Breast epithelium (tissue), 4 donors: ENCODE measurements around the gene KLK14. TPM values are rescaled to one million over a fixed set of nuclear protein-coding genes. Genes with fewer than 3 reads are reported as not detected.

Source experiments
- DNase-seq, 2 donors: peaks; one replicate each; pipeline ENCODE4 v3.0.0-alpha.2; 2019; ENCODE audit warnings: low spot score in 2 of 2
- H3K27ac ChIP-seq, 2 donors: fragments of 200-600 bp; sonication (generic) in 1 of 2; one replicate each; pipeline ENCODE4 v1.5.1; 2016 to 2019; ENCODE audit warnings: mild to moderate bottlenecking in 1 of 2
- H3K27me3 ChIP-seq, 2 donors: fragments of 200-600 bp; sonication (generic) in 1 of 2; one replicate each; pipeline versions ENCODE4 v1.5.1 to v1.6.0; 2017 to 2019; ENCODE audit warnings: control low read depth in 1 of 2, mild to moderate bottlenecking in 1 of 2
- H3K36me3 ChIP-seq: fragments of 200-600 bp; one replicate; pipeline ENCODE4 v1.5.1; 2019
- H3K4me1 ChIP-seq, 2 donors: fragments of 200-600 bp; sonication (generic); one replicate each; pipeline ENCODE4 v1.5.1; 2016 to 2019; ENCODE audit warnings: control low read depth in 1 of 2
- H3K4me3 ChIP-seq, 3 donors: fragments of 200-600 bp; sonication (generic); 1 replicate in 2 of 3; 2 replicates in 1 of 3; pipeline ENCODE4 v1.5.1; 2016 to 2019; ENCODE audit warnings: mild to moderate bottlenecking in 3 of 3, moderate library complexity in 2 of 3
- H3K9me3 ChIP-seq, 2 donors: fragments of 200-600 bp; sonication (generic) in 1 of 2; one replicate each; pipeline ENCODE4 v1.5.1; 2016 to 2019; ENCODE audit warnings: control low read depth in 1 of 2
- POLR2A ChIP-seq: fragments of 450-650 bp; IDR thresholded peaks from one replicate; pipeline ENCODE4 v1.6.1; 2016; ENCODE audit warnings: antibody characterized with exemption, mild to moderate bottlenecking, moderate library complexity
- POLR2AphosphoS5 ChIP-seq, 3 donors: sonication (generic); formaldehyde crosslinking; IDR thresholded peaks; one replicate each; pipeline ENCODE4 v1.6.1; 2017; ENCODE audit warnings: antibody characterized with exemption in 3 of 3
- intact Hi-C: fragments of 100-400 bp; cut with DNase I; formaldehyde crosslinking; loops from one replicate; pipeline ENCODE4 v1.15.1; 2023; ENCODE audit warnings: low total_unique reads
- total RNA-seq, 3 donors: library from RNA; depleted of rRNA; stranded (reverse); fragments of >200 nt; gene quantifications; one replicate each; pipeline ENCODE4 v1.1.0, GENCODE V29; 2016
- TF ChIP-seq, protein P1 (sequence below), 3 donors: fragments of 450-650 bp; IDR thresholded peaks; one replicate each; pipeline ENCODE4 v1.5.1; 2016 to 2017; ENCODE audit warnings: antibody characterized with exemption in 3 of 3, mild to moderate bottlenecking in 3 of 3, moderate library complexity in 3 of 3

Gene KLK14
- total RNA-seq, 3 donors from 2014 or later = 0.98 TPM; not detected in 2

DNA sequence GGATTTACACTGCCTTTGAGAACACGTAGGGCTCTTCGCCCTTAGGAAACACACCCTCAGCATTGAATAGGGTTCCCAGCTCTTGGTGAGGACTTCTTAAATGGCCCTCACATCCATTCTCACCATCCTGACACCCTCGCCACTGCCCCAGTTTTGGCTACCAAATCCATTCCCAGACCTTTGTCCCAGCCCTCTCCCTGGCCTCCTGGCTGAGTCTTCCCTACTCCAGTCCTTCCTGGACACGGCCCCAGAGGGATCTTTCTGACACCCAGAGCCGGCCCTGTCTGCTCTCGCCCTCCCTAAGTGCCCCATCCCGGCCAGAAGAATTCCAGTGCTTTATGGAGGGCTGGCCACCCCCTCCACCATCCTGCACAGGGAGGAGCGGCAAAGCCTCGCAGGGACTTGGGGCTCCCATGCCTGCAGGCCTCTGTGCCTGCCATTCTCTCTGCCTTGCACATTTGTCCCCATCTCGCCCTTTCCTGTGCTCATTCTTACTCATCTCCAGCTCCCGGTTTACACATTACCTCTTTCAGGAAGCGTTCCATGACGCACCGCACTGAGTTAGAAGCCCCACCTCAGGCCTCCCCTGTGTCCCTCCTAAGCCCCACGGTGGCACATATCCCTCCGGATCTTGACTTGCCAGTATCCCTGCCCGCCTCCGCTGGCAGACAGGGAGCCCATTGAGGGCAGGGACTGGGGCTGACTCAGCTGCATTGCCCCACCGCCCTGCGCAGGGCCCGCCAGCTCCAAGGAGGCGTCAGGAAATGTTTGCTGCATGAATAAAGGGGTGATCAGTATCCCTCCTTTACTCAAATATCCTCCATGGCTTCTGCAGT lies 11.0 kb upstream of the KLK14 start:
- no peaks in the 10 kb centered on the region for H3K36me3 ChIP-seq
- H3K9me3 ChIP-seq = no peaks in the 10 kb centered on the region
- no peak for DNase-seq
- TF ChIP-seq POLR2AphosphoS5 (IDR thresholded peaks at IDR 0.05) (no peak), POLR2A (no peak)
- TF ChIP-seq, protein P1, sequence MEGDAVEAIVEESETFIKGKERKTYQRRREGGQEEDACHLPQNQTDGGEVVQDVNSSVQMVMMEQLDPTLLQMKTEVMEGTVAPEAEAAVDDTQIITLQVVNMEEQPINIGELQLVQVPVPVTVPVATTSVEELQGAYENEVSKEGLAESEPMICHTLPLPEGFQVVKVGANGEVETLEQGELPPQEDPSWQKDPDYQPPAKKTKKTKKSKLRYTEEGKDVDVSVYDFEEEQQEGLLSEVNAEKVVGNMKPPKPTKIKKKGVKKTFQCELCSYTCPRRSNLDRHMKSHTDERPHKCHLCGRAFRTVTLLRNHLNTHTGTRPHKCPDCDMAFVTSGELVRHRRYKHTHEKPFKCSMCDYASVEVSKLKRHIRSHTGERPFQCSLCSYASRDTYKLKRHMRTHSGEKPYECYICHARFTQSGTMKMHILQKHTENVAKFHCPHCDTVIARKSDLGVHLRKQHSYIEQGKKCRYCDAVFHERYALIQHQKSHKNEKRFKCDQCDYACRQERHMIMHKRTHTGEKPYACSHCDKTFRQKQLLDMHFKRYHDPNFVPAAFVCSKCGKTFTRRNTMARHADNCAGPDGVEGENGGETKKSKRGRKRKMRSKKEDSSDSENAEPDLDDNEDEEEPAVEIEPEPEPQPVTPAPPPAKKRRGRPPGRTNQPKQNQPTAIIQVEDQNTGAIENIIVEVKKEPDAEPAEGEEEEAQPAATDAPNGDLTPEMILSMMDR (IDR thresholded peaks at IDR 0.05) = no peak
- no peak overlapping the region for H3K4me3 ChIP-seq
- H3K27me3 ChIP-seq = no peaks in the 10 kb centered on the region
- H3K4me1 ChIP-seq = peaks cover 0 to 11% of the 10 kb centered on the region in 2 donors
- peak overlapping the region; percentile 30 to 69 for H3K27ac ChIP-seq
- intact Hi-C loops = no loop called here

- Histone ChIP-seq H3K4me3 (no peak overlapping the region), H3K36me3 (no peaks in the 10 kb centered on the region), H3K9me3 (no peaks in the 10 kb centered on the region), H3K27me3 (no peaks in the 10 kb centered on the region), H3K4me1 (peaks cover 0 to 11% of the 10 kb centered on the region in 2 donors), H3K27ac (peak overlapping the region; percentile 30 to 69)
- peak; percentile 35 to 56 for DNase-seq
- intact Hi-C loops = no loop called here
- TF ChIP-seq POLR2A (no peak), POLR2AphosphoS5 (IDR thresholded peaks at IDR 0.05) (no peak)
- TF ChIP-seq, protein P1 (IDR thresholded peaks at IDR 0.05) = no peak
Observed at GRCh38 chr19:51093101-51093500, 10.4 kb upstream of the KLK14 start.

DNA sequence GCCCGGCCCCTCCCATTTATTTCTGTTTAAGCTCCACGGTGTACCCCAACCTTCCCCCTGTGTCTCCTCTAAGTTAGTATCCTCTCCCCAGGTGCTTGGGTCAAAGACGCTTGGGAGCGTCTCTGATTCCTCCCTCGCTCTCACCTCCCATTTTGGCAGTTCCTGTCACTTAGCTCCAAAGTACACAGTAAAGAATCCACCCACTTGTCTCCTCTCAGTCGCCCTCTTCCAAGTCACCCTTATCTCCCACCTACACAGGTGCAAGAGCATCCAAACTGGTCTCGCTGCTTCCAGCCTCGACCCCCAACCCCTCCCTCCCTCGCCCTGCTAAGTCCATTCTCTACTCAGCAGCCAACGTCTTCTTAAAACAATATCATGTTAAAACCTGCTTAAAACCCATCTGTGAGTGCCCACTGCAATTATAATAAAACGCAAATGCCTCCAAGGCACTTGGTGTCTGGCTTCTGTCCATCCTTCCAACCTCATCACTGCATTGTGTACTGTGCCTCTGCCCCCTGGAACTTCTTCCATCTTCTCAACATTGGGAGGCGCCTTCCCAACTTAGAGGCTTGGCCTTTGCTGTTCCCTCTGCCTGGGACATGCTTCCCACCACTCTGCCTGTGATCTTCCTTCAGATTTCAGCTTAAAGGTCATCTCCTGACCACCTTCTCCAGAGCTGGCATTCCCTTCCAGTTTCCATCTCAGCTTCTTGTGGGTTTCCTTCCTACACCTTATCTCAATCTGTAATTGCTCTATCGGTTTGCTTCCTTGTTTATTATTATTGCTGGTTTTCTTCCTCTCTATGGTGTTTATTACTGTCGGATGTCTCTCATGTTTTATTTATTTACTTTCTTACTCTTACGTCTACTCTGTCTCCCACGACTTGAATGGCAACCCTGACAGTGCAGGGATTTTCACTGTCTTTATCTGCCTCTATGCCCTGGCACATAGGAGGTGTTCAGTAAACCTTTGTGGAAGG lies 9.5 kb upstream of the KLK14 start:
- Histone ChIP-seq H3K4me3 (no peak overlapping the region), H3K36me3 (no peaks in the 10 kb centered on the region), H3K9me3 (no peaks in the 10 kb centered on the region), H3K27me3 (no peaks in the 10 kb centered on the region), H3K4me1 (peaks cover 0 to 11% of the 10 kb centered on the region in 2 donors), H3K27ac (peak overlapping the region in 1 of 2 donors; percentile 30)
- intact Hi-C loops = loop anchor here (2.0 kb wide), 1 partner anchor 15 kb away; no protein-coding TSS in a partner anchor
- no peak for DNase-seq
- TF ChIP-seq, protein P1 (IDR thresholded peaks at IDR 0.05) = no peak
- TF ChIP-seq POLR2AphosphoS5 (IDR thresholded peaks at IDR 0.05) (no peak), POLR2A (no peak)

DNA sequence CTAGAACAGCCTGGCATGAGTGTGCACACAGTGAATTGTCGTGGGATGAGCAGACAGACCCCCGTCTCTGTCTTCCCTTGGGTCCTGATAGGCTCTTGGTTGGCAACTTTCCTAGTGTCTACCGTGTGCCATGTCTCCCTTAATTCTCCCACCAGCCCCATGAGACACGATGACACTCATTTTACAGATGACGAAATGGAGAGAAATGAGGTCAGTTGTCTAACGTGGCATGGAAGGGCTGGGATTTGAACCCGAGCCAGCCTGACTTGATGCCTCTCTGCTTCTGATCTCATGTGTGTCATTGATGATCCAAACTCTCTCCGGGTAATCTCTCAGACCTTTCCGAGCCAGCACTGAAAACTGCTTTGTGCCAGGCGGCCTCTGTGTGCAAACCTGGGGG lies 8.4 kb upstream of the KLK14 start:
- DNase-seq = no peak
- peaks cover 0 to 11% of the 10 kb centered on the region in 2 donors for H3K4me1 ChIP-seq
- no peaks in the 10 kb centered on the region for H3K27me3 ChIP-seq
- no peak overlapping the region for H3K4me3 ChIP-seq
- intact Hi-C loops = loop anchor here (2.0 kb wide), 1 partner anchor 14 kb away; no protein-coding TSS in a partner anchor
- no peak overlapping the region for H3K27ac ChIP-seq
- H3K36me3 ChIP-seq = no peaks in the 10 kb centered on the region
- no peak for TF ChIP-seq POLR2A
- TF ChIP-seq, protein P1 (IDR thresholded peaks at IDR 0.05) = no peak
- TF ChIP-seq POLR2AphosphoS5 (IDR thresholded peaks at IDR 0.05) = no peak
- no peaks in the 10 kb centered on the region for H3K9me3 ChIP-seq
